HG03060 (cell line): ENCODE data around the gene CNRIP1.

Experiments
- ATAC-seq: cut with Tn5 transposase; IDR thresholded peaks from one replicate; pipeline ENCODE4 v1.9.1; 2021; ENCODE audit warnings: low read depth, moderate number of reproducible peaks; ENCODE audit not compliant: unreplicated experiment

Gene CNRIP1

GRCh38 chr2:68294187-68294586 is 25.6 kb downstream of the CNRIP1 start:
- no peak for ATAC-seq

GRCh38 chr2:68293755-68294154 is 26.0 kb downstream of the CNRIP1 start:
- no peak for ATAC-seq

- no peak for ATAC-seq
Observed at GRCh38 chr2:68293024-68293423, 26.7 kb downstream of the CNRIP1 start.

DNA sequence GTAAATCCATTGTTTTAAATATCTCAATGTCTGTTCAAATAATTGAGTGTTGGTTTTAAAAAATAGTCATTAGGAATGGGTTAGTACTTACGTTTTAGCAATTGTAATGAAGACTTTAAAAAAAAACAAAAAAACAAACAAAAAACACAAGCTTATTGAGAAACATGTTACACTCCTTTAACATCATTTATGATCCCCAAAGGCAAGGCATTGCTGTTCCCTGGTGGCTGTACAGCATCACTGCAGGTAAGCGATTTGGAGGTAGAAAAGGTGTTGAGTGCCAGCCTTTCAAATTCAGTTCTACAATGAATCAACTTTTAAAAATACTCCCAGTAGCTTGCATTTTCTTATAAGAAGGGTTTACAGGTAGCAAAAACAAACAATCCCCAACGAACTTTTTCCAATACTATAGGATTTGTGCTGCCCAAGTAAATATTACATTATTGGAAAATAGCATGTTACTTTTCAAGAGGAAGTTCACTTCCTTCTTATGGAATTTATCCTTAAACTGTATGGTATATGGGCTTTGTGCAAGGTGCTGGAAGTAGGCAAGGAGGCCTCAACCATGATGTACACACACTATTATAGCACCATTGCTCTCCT is 27.5 kb downstream of the CNRIP1 start:
- ATAC-seq, result no peak

DNA sequence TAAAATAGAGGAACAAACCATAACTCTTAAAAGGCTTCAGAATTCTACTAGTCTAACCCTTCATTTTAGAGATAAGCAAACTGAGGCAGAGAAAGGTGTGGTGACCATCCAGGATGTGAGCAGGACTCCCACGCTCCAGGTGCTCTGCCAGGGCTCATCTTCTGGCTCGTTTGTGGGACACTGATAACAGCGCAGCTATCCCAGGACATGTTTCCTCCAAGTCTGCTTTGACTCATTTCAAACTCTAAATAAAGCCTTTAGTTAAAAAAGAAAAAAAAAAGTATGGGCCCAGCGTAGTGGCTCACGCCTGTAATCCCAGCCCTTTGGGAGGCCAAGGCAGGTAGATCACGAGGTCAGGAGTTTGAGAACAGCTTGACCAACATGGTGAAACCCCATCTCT is 28.4 kb downstream of the CNRIP1 start:
- ATAC-seq, result no peak

- no peak for ATAC-seq
Observed at GRCh38 chr2:68290901-68291300, 28.8 kb downstream of the CNRIP1 start.

DNA sequence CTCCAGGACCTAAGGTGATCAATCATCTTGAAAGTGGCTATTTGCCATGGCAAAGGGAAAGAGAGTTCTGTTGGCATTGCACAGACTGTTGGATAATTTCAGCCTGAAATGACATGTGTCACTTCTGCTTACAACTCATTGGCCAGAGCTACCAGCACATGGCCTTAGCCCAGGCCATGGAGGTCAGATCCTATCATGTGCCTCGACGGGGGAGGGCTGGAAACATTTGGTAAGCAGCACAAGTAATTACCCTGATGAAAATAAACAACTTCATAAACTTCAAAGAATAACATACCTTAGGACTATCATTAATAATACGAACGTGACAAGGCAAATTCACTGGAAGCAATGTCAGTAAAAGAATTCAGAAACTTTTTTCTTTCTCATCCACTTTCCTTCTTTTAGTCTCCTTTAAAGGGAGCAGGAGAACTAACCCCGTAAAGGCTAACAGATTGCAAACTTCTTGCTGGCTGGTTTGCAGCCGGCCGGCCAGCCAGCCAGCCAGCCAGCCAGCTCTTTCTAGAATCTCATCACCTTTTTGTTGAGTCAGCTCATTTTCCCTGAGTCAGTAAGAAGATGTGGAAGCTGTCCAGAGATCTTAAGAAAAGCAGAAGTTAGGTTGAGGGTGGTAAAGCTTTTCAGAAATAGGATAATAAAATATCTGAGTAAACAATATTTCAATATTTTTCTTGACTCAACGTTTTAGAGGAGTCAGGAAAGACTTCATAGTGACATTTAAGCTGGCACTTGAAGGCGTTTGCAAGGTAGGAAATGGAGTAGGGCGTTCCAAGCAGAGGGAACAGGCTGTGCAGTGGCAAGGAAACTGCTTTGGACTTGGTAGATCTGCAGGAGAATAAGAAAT is 31.9 kb downstream of the CNRIP1 start:
- no peak for ATAC-seq

DNA sequence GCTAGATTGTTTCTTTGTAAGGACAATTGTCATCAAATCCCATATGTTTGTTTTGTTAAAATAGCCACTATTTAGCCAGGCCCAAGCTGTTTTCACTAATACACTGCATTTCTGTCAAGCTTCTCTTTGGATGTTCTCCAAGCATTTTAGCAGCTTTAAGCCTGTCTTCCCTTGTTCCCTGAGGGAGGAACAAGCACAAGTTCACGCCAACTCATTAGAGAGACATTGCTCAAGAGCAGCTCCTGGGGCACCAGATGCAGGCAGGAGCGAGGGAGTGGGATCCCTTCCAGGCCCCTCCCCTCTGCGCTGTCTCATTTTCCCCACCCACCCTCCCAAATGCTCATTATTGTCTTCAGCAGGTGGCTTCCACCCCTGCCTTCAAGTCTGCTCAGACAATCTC is 34.9 kb downstream of the CNRIP1 start:
- no peak for ATAC-seq

- ATAC-seq, result no peak
Observed at GRCh38 chr2:68283419-68283812, 36.3 kb downstream of the CNRIP1 start.

DNA sequence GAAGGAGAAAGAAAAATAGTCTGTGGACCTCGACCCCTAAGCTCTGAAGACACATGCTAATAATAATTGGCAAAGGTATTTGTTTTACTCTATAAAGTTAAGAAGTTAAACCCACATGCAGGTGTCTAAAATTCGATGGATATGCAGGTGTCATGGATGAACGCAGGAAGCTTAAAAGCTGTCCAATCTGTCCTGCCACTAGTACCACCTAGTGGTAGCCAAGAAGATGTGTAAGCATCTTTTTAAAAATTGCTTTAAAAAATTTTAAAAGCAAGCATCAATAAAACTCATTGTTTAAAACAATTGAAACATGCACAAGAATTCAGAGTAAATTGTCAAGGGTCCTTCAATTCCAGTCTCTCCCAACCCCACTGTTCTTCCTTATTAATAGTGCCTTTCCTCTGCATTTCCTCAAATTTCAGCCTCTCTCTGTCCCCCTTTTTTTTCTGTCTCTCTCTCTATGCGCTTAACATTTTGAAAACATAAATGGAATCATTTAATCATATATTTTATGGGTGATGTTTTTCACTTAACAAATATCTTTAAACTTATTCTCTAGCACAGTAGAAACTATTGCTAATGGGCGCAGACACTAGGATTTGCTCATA is 36.8 kb downstream of the CNRIP1 start:
- no peak for ATAC-seq

DNA sequence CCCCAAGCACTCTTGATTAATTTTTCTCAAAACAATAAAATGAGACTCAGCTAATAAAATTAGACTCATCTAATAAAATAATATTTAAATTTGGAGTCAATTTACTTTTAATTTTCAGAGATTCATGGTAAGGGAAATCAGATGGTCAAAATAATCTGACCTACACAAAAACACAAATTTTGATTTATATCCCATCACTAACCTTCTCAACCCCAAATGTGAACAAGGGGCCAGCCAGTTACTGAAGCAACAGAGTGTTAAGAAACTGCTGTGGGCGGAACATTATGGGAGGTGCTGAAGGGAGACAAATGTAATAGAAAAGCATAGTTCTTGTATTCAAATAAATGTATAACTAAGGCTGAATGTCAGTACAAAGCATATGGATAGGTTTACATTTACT is 39.0 kb downstream of the CNRIP1 start:
- no peak for ATAC-seq

- ATAC-seq, result no peak
Observed at GRCh38 chr2:68280348-68280747, 39.4 kb downstream of the CNRIP1 start.

DNA sequence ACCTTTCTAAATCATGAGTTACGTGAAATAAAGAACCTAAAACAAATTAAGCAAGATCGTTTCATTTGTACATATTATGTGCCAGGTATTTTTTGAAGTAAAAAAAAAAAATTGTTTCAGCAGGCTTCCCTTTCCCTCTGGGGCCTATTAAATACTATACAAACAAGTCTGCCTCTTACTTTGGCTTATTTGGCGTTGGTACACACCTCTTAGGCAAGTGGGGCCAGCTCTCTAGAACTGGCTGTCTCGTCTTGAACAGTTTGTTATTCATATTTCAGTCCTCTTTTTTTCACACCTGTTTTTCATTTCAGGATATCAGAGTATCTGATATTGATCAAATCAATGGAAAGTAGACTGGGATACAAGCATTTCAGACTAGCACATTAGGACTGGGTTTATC is 40.1 kb downstream of the CNRIP1 start:
- ATAC-seq, result no peak

DNA sequence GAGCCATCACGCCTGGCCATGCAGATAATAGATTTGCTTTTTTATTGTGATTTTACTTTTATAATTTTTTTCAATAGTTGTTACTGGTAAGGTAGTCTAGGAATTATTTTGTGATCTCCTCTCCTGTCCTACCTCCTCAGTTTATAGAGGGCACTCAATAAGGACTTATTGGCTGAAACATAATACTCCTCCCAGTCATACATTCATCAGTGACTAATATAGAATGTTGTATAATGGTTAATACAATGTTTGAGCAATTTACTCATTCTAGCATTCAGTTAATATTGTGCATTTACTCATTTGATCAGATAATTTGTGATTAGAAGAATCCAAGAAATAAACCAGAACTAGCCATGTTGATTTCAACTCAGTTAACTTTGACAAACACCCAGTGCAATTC is 41.6 kb downstream of the CNRIP1 start:
- ATAC-seq, result no peak

- ATAC-seq, result no peak
Observed at GRCh38 chr2:68274022-68274421, 45.7 kb downstream of the CNRIP1 start.

DNA sequence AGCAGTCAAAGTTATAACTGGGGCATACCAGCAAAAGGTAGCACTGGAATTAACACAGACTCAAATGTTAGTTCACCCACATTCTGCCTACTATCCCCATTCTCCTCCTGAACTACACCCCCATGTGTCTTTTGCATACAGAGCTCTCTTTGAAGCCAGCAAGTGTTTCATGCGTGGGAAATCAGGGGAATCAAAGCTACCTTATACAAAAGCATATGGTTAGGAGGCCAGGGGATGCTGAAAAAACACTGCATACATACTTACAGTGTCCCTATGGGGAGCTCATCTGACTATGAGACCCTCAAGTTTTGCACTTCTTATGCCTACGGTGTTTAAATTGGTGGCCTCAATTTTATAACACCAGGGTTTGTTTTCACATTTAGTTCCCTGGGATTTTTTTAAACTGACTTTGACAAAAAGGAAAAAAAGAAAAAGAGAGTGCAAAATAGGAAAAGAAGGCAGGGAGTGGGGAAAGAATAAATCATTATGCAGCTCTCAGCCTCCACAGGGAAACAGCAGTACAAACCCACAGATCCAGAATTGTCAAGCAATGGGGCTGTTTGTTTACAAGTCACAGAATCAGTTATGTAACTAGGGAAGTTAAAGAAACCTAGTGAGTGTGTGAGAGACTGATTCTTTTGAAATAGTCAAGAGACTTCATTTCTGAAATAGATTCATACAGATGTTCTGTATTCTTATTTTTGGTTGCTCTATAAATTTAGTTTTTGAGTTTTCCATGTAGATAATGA is 47.3 kb downstream of the CNRIP1 start:
- ATAC-seq, result no peak

DNA sequence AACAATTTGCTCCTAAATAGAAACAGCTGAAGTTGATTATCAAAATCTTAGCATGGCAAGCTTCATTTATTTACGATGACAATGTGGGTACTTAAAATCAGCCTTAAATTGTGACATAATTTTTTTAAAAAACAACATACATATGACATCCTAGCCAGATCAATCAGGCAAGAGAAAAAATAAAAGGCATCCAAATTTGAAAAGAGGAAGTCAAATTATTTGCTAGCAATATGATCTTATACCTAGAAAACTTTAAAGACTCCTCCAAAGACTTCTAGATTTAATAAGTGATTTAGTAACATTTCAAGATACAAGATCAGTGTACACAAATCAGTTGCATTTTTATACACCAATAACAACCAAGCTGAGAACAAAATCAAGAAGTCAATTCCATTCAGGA is 53.1 kb downstream of the CNRIP1 start:
- no peak for ATAC-seq

DNA sequence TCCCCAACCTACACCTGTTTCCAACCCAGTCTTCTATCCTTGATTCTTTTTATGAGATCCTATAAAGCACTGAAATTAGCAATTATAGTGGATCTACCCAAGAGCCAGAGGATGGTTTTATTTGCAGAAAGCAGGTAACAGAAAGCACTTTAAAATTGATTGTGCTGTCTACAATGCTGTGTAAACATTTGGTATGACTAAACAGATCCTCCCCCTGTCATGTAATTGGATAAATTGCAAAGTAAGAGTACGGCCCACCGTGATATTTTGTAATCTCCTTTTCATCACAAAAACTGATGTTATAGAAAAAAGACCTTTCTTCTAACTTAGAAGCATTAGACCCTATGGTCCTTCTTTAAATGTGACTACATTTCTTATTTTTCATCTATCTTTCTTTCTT is 56.1 kb downstream of the CNRIP1 start:
- no peak for ATAC-seq

DNA sequence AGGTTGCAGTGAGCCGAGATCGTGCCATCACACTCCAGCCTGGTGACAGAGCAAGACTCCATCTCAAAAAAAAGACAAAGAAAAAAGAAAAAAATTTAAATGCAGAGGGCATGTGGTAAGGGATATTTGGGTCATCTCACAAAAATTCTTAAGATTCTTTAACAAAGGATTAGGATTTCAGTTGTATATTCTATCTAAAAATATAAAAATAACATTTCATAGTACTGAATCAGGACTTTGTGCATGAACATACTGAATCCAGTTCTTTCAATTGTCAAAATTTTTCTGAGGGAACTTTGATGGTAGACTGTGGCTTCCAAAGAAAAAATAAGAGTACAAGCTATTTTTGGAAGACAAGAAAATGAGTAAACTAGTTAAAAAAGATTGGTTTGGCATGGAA is 60.9 kb downstream of the CNRIP1 start:
- ATAC-seq, result no peak

- ATAC-seq, result no peak
Observed at GRCh38 chr2:68256093-68256450, 63.7 kb downstream of the CNRIP1 start.
